Neural cell (in vitro differentiated cells): ENCODE data around the gene ADAMTS16.

ENCODE experiments used
- CTCF ChIP-seq: fragments of 450-650 bp; IDR thresholded peaks from 2 replicates; pipeline ENCODE4 v1.5.1; 2014; ENCODE audit warnings: antibody characterized with exemption, mild to moderate bottlenecking, moderate library complexity; ENCODE audit not compliant: poor library complexity, severe bottlenecking
- EP300 ChIP-seq: fragments of 450-650 bp; conservative IDR thresholded peaks from 2 replicates; pipeline ENCODE4 v1.6.1; 2014; ENCODE audit warnings: antibody characterized with exemption, mild to moderate bottlenecking, moderate library complexity; ENCODE audit not compliant: poor library complexity, severe bottlenecking
- EZH2 ChIP-seq: fragments of 200-600, 300-800 bp; shearing (Covaris generic), sonication (generic); IDR thresholded peaks from 2 replicates; pipeline ENCODE4 v1.6.1; 2014; ENCODE audit warnings: antibody characterized with exemption, low read length, borderline replicate concordance, mild to moderate bottlenecking; ENCODE audit not compliant: insufficient read depth, poor library complexity, severe bottlenecking
- POLR2AphosphoS5 ChIP-seq: IDR thresholded peaks from 2 replicates; pipeline ENCODE4 v1.6.1; 2012
- RAD21 ChIP-seq: fragments of 450-650 bp; conservative IDR thresholded peaks from 2 replicates; pipeline ENCODE4 v1.6.1; 2014; ENCODE audit warnings: antibody characterized with exemption, mild to moderate bottlenecking, moderate library complexity
- REST ChIP-seq: IDR thresholded peaks from 2 replicates; pipeline ENCODE4 v1.6.1; 2012; ENCODE audit warnings: borderline replicate concordance
- SMC3 ChIP-seq: fragments of 450-650 bp; conservative IDR thresholded peaks from 2 replicates; pipeline ENCODE4 v1.6.1; 2014; ENCODE audit warnings: antibody characterized with exemption, mild to moderate bottlenecking, moderate library complexity; ENCODE audit not compliant: poor library complexity
- TAF1 ChIP-seq: IDR thresholded peaks from 2 replicates; pipeline ENCODE4 v1.6.1; 2012; ENCODE audit warnings: low read depth

- TF ChIP-seq CTCF, result no peak
- no peak for TF ChIP-seq EZH2
- TF ChIP-seq TAF1, result no peak
- TF ChIP-seq RAD21, result no peak
- TF ChIP-seq POLR2AphosphoS5, result no peak
- TF ChIP-seq EP300, result no peak
- TF ChIP-seq SMC3, result no peak
- no peak for TF ChIP-seq REST
These were observed 181.0 kb downstream of the ADAMTS16 start for GRCh38 chr5:5321137-5321536.
